H1 (cell line): ENCODE measurements around the gene SPOCK3. TPM values are rescaled to one million over a fixed set of nuclear protein-coding genes. Genes with fewer than 3 reads are reported as not detected.

Experiments
- CHD2 ChIP-seq: IDR thresholded peaks from 2 replicates; pipeline ENCODE4 v1.6.1; 2012; ENCODE audit warnings: low read length, improper control_type of control experiment
- E2F6 ChIP-seq: IDR thresholded peaks from 2 replicates; pipeline ENCODE4 v1.6.1; 2012; ENCODE audit warnings: inconsistent platforms
- NANOG ChIP-seq: IDR thresholded peaks from 2 replicates; pipeline ENCODE4 v1.6.1; 2011; ENCODE audit warnings: low read length, low read depth, mild to moderate bottlenecking, inconsistent platforms; ENCODE audit not compliant: insufficient read depth, poor library complexity, severe bottlenecking
- RFX5 ChIP-seq: IDR thresholded peaks from 2 replicates; pipeline ENCODE4 v1.6.1; 2011; ENCODE audit warnings: low read depth, low read length, improper control_type of control experiment, borderline replicate concordance
- SP1 ChIP-seq: IDR thresholded peaks from 2 replicates; pipeline ENCODE4 v1.6.1; 2011; ENCODE audit warnings: low read depth, low read length
- polyA plus RNA-seq, 7 experiments: library from polyadenylated mRNA; depleted of rRNA in 3 of 7; stranded (reverse) in 5 of 7; unstranded in 2 of 7; fragments of >200 nt in 5 of 7; fragments of 200-250 nt in 2 of 7; gene quantifications; 1 replicate in 5 of 7; 2 replicates in 1 of 7; 4 replicates in 1 of 7; pipeline versions ENCODE4 v1.2.1 to v1.2.3, GENCODE V29; 2011 to 2013; ENCODE audit warnings: missing spikeins in 2 of 7, mixed read lengths in 2 of 7
- total RNA-seq: library from RNA; stranded (reverse); fragmentation: NEBNext Ultra II Directional; extraction: Animal tissue kit (Norgen Biotek cat#: 25700); gene quantifications from 2 replicates; pipeline ENCODE4 v1.2.1, GENCODE V29; 2021

Gene SPOCK3
- total and polyA plus RNA-seq, 2 of the 8 experiments (the other 6 are each of a cell fraction or from before 2014, with no cell fraction given): 0.14 to 0.60 TPM

- TF ChIP-seq CHD2 (no peak), RFX5 (no peak), E2F6 (no peak), SP1 (no peak), NANOG (no peak)
These were observed 411.9 kb downstream of the SPOCK3 start (continued) for GRCh38 chr4:166822386-166822785.
